Caki2 (cell line): ENCODE data around the gene COL11A2. TPM values are rescaled to one million over a fixed set of nuclear protein-coding genes. Genes with fewer than 3 reads are reported as not detected.
A peak's percentile ranks its signal among the peaks of the same experiment; 100 is the strongest.
"Not testable (repeated sequence)": the region's sequence is repeated elsewhere in the genome, so short reads cannot be mapped to it uniquely, and the experiment has no call there.

Source experiments
- DNase-seq: peaks from one replicate; pipeline ENCODE4 v3.0.0-alpha.2; 2015; ENCODE audit warnings: low read depth
- in situ Hi-C: cut with HindIII; loops from 2 replicates; pipeline ENCODE4 v1.10.0; 2016; ENCODE audit warnings: low sequenced_read_pairs, low pct_unique_long_range_greater_than_20kb, mixed read lengths
- total RNA-seq: library from RNA; depleted of rRNA; stranded (reverse); fragments of >200 nt; shearing (Covaris generic); gene quantifications from 2 replicates; pipeline ENCODE4 v1.2.3, GENCODE V29; 2014; ENCODE audit warnings: low replicate concordance

COL11A2 gene
- total RNA-seq, 1 experiment from 2014 or later: 1.4 TPM

DNA sequence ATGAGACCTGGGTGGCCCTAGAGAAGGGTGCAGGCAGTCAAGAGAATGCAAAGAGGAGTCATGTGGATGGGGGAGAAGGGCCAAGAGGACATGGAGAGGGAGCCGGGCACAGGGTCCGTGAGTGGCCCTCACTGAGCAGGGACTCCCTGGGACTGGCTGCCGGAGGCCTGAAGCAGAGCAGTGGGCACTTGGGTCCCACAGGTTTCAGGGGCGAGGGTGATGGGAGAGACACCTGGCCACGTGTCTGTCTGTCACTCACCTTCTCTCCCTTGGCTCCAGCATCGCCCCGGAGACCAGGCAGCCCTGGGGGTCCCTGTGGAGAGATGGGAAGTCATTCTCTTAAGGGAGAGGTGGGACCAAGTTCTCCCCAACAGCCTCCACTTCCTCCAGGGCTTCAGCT is 25.5 kb downstream of the COL11A2 start:
- DNase-seq: no peak
- in situ Hi-C loops: no loop called here

DNA sequence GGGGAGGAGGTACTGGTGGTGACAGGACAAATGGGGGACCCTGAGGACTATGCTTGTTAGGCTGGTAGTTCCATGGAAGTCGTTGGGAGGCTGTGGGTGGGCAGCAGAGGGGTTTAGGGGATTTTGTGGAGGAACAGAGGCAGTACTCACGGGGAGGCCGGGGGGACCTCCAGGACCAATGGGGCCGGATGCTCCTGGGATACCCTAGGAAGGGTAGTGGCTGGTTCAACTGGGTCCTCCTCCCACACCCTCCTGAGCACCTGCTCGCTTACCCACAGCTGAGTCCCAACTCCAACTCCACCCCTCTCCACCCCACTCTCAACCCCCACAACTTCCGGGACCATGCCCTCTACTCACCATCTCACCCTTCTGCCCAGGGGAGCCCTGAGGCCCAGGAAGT is 25.9 kb downstream of the COL11A2 start:
- DNase-seq: no peak
- in situ Hi-C loops: no loop called here

DNA sequence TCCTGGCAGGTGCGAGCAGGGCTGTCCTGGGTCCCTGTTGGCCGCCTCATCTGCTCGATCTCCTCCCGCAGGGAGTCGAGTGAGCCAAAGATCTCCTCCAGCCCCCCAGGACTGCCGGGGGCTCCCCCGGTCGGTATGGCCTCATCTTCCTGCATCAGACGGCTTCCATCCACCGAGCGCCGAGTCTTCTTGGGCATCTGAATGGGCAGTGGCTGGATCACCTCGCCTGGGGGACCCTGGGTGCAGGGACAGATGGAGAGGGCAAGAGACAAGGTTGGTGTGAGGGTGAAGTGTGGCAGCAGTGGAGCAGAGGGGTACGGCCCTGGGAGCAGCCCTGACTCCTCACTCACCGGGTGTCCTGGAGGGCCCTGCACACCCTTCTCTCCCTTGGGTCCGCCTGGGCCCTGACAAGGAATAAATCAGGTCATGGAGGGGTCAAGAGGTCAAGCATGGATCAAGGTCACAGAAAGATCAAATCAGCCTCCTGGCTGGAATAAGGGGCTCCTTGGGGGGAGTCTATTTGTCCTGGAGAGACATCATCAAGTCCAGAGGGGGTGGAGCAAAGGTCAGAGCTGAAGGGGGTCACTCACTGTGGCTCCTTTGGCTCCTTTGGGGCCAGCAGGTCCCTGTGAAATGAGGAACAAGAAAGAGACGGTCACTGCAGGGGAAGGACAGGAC is 26.5 kb downstream of the COL11A2 start:
- no peak for DNase-seq
- in situ Hi-C loops: no loop called here

DNA sequence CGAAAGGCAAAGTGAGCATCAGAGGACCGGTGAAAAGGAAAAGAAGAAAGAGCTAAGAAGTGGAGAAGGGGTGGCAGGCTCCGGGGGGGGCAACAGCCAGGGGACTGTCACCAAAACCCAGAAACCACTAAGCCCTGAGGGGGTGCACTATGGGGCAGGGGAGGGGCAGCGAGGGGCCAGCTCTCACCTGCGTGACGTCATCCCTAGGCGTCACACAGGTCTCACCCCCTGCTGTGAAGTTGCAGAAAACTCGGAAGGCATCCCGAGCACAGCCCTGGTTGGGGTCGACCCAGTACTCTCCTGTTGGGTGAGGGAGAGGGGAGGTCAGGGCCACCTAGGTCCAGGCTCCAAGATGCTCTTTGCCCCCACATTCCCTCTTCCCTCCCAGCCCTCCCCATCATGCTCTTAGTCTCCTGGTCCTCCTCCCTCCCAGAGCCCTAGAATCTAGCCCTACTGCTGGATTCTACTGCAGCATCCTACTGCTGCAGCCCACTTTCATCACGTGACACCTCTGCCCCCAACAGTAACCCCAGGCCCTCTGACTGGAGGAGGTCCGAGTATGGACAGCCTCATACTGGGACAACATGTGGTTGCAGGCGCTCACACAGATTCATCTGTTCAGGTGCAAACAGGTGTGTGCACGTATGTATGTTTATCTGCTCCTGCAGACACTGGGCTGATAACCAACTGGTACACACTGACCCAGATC is 27.4 kb downstream of the COL11A2 start:
- in situ Hi-C loops: no loop called here
- DNase-seq: no peak

DNA sequence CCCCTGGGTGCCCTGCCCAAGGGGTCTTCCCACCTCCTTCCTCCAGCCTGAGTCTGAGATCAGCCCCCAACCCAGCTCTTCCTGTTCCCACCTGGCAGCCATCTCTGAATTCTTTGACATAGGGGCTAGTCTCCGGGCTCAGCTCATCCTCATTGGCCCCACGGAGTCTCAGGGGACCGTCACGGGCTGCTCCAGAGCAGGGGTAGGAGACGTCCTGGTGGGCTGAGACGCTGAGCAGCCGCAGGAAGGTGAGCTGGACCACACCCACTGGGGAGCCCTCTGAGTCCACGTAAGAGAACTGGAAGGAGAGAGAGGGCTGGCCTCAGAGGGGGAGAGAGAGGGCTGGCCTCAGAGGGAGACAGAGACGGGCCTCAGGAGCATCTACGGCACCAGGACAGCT is 28.1 kb downstream of the COL11A2 start:
- in situ Hi-C loops: no loop called here
- no peak for DNase-seq

DNA sequence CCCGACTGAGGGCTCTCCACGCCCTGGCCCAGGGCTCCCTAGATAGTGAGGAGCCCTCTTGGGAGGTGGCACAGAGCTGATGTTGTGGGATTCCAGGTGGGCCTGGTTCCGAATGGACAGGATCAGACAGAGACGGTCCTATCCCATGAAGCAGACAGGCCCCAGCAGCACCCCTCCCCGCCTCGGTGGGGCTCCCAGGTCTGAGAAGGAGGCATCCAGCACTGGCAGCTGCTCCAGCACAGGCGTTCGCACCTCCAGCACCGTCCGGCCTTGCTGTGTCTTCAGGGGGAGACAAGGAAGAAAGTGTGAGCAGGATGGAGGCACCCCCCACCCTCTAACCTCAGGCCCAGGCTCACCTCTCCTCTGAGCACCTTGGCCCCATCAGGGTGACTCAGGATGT is 28.7 kb downstream of the COL11A2 start:
- in situ Hi-C loops: no loop called here
- DNase-seq: no peak

DNA sequence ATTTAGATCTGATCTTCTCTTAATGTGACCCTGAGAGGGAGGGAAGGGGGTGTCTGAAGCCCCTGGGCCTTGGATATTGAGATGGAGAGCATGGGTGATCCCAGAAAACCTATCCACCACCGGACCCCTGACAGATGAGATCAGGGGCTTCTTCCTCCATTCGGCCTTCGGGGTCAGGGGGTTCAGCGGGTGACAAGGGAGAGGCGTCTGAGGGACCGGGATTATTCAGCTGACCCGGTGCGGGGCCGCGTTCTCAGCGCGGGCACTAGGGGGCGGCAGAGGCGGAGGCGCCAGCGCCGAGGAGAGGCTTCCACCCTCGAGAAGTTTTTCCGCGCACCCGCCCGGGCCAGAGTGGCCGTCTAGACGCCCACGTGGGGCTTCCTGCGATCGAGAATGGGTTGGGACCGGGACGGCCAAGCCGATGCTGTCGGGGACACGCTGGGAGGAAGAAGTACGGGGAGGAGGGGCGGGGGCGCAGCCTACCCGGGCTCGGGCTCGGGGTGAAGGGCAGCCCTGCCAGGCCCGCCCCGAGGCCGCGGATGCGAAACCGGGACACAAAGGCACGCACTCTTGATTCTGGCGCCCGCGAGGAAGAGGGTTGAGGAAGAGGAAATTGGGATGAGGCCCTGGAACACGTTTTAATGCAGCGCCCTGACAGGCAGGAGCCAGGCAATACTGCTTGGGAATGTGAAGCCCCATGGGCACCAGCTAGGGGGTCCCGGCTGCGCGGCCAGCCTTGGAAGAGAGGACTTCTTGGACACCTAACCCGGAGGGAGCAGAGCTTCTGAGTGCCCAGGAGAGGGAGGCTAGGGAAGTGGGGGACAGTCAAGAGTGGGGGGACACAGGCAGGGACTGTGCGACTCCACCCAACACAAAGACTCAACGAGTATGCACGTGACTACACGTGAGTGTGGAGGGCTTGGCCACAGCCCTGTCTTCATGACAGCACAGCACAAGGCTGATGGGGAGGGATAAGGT is 30.6 kb downstream of the COL11A2 start:
- peak; percentile 51 for DNase-seq
- in situ Hi-C loops: no loop called here

DNA sequence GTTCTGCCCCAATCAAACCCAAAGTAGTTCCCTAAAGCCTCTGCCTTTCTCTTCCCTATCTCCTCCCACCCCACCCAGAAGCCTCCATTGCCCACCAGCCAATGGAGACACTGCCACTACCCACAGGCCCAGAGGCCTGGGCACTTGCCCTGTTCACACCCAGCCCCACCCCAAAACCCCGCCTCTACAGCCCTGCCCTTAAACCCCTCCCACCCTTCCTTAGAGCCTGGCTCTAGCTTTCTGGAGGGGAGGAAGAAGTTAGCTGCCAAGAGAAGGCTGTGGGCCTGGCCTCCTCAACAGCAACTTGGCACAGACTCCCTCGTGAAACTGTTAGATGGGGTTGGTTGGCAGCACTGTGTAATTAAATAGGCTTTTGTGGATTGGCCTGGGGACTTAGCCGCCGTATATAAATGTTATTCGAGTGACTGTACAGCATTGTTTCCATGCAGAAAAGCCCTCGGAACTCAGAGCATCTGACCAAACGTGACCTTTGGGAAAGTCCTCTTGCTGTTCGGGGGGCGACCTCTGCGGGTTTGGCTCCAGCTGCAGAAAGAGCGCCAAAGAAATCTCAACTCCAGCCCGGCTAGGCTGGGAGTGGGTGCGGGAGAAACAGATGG is 31.4 kb downstream of the COL11A2 start:
- in situ Hi-C loops: no loop called here
- peak; percentile 73 for DNase-seq

DNA sequence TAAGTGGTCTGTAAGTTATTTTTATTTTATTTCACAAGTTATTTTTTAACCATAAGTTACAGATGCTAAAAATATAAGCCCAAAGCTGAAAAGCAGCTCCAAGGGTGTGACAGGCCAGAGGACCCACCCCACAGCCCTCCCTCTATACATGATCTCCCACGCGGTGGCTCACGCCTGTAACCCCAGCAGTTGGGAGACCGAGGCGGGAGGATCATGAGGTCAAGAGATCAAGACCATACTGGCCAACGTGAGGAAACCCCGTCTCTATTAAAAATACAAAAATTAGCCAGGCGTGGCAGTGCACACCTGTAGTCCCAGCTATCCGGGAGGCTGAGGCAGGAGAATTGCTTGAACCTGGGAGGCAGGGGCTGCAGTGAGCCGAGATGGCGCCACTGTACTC is 32.2 kb downstream of the COL11A2 start:
- in situ Hi-C loops: no loop called here
- DNase-seq: no peak

DNA sequence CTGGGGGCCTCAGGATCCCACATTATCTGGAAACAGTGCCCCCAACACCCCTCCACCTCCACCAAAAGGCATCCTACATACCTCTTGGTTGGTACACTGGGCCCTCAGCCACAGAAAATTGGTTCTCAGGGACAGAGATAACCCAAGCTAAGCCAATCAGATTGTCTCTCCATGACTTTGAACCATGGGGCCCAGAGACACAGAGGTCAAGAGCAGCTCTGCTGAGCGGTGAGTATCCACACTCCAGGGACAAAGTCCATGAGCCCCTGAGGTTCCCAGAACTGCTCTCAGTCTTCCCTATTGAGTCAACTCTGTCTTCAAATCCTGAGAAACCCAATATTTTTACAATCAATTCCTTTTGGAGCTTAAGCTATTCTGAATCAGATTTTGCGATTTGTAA is 35.3 kb downstream of the COL11A2 start:
- in situ Hi-C loops: no loop called here
- no peak for DNase-seq

DNA sequence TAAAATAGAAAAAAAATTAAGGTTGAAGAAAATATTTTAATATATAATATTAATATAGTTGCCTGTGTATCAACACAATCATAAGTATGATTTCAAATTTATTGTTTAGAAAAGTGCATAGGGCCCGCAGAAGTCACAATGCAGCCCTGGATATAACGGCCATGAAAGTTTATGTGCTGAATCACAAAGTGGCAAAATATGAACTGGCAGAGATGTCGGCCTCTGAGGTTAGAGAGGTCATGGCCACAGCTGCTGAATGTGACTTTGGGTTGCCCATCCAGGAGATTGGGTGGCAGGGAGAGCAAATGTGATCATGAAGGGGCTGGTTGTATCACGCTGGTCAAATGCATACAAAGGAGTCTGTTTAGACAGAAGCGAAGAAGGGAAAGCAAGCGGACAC is 35.7 kb downstream of the COL11A2 start:
- DNase-seq: no peak
- in situ Hi-C loops: no loop called here

DNA sequence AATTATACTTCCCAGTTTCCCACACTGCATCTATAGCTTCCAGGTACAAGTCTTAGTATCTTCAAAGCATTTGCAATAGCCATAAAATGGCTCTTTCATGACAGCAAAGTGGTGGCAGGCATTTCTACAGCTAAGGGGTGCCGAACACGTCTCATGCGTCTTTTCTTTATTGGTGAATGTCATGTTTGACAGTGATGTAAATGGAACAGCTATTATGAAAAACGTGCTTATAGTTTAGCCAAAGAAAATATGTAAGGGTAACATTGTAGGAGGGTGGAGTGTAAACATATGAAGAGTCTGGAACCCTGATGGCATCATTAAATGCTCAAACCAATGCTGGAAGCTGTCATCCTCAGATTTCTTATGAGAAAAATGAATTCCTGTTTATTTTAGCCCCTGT is 37.9 kb downstream of the COL11A2 start:
- in situ Hi-C loops: no loop called here
- no peak for DNase-seq

DNA sequence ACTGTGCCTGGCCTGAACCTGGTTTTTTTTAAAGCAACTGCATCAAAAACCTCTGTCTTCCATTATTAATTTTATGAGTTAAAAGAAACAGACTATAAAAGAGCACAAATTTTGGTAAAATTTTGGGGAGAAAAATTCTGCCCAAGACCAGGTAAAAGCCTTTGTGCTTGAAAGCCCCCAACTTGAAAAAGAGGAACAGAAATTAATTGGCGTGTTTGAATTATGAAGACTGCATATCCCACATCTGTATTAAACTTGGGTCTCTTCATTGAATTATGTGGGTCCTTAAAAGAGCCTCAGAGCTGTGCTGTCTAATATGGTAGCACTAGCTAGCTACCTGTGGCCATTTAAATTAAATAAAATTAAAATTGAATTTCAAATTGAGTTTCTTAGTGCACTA is 41.2 kb downstream of the COL11A2 start:
- no peak for DNase-seq
- in situ Hi-C loops: no loop called here

DNA sequence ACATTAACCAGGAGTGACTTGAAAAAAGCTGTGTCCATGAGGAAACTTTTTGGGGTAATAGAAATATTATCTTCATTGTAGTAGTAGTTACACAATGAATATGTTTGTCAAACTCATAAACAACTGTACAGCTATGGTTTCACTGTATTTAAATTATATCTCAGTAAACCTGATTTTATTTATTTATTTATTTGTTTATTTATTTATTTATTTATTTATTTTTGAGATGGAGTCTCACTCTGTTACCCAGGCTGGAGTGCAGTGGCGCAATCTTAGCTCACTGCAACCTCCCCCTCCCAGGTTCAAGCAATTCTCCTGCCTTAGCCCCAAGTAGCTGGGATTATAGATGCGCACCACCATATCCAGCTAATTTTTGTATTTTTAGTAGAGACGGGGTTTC is 41.7 kb downstream of the COL11A2 start:
- in situ Hi-C loops, DNase-seq: not testable (repeated sequence)

DNA sequence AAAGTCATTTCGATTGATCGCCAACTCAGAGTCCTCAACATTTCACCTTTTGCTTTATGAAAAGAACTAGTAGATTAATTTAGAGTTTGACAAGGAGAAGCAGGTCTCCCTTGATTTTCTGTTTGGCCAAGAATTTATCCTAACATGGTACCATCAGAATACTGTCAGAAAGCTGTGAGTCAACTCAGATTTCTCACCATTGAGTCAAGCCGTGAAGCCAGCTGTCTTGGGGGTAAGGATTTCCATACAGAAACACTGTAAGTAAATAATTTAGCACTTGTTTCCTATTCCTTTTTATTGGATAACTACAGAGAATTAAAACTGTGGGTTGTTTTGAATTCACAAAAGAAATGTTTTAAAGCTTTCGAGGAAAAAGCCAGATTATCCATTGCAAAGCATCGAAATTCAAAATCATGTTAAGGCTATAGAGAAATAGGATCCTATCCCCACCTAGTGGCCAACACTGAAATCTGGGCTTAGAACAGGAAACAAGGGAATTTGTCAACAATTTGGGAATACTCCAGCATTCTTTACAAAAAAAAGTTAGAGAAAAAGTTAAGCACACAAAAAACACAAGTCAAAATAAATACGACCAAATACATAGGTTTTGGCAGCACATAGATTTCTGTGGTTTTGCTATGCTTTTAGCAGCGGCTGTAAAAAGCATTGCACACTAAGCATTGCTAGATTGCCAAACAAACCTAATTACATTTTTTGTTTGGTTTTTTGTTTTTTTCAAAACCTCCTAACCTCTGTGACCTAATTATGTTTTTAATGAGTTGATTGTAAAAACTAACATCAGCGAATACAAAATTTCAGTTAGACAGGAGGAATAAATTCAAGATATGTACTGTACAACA is 44.2 kb downstream of the COL11A2 start:
- in situ Hi-C loops: no loop called here
- DNase-seq: peak; percentile 27

DNA sequence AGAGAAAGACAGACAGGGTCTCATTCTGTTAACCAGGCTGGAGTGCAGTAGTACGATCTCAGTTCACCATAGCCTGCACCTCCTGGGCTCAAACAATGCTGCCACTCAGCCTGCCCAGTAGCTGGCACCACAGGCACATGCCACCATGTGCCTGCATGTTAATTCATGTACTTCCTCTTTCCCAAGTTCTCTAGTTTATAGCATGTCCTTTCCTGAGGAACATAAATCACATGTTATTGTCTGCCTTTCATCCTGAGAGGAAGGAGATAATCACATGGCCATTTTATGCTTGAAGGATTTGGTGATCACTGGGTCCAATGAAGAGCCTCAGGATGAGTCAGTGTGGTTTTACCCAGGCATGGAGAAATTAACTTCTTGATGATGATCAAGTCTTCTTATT is 47.9 kb downstream of the COL11A2 start:
- peak; percentile 52 for DNase-seq
- in situ Hi-C loops: no loop called here

DNA sequence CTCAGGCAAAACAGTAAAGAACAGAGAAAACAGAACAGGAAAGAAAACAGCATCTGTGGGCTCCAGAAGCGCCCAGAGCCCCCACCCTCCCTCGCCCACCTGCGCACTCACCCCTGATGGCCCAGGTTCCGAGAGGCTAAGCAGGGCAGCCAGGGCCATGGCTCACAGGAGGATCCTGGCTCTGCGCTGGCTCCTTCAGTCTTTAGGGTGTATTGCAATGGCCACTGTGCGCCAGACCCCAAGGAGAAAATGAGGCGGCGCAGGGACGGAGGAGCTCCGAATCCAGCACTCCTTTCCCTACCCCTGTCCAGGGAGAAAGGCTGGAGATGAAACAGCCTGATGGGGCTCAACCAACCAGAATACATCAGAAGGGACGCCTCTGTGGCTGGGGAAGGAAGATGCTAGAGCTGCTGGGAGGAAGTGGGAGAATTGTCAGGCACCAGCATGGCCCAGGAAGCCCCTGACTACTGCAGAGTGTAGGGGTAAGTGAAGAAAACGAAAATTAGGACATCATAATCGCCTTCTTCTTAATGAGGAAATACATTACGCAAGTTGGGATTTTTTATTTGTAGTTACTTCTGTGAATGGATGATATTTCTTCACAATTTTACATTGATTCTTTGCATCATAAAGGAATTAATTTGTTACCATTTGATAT is 49.0 kb downstream of the COL11A2 start:
- DNase-seq: no peak
- in situ Hi-C loops: no loop called here
